H1 (cell line): ENCODE results near the gene BRCA1.

Source experiments
- CTCF ChIP-seq, 3 experiments: IDR thresholded peaks; 1 replicate in 2 of 3; 2 replicates in 1 of 3; pipeline versions ENCODE4 v1.5.1 to v1.6.1; 2011; ENCODE audit warnings: low read length in 3 of 3, mild to moderate bottlenecking in 3 of 3, inconsistent platforms in 2 of 3, low read depth in 1 of 3, moderate library complexity in 1 of 3; ENCODE audit not compliant: insufficient read depth in 1 of 3; ENCODE audit errors: control extremely low read depth in 1 of 3
- JUND ChIP-seq: IDR thresholded peaks from 2 replicates; pipeline ENCODE4 v1.6.1; 2011; ENCODE audit warnings: mild to moderate bottlenecking, improper control_type of control experiment, low read length

GRCh38 chr17:43039646-43040045 is 85.5 kb downstream of the BRCA1 start:
- TF ChIP-seq JUND (no peak), CTCF (IDR thresholded peaks at IDR 0.05; ENCODE audit: control extremely low read depth in 1 of 3, insufficient read depth in 1 of 3, low read depth in 1 of 3, low read length in 3 of 3) (no peak)
